Endodermal cell (in vitro differentiated cells): ENCODE results near the gene COLEC12. TPM values are rescaled to one million over a fixed set of nuclear protein-coding genes. Genes with fewer than 3 reads are reported as not detected.

Experiments
- DNase-seq: peaks from one replicate; pipeline ENCODE4 v3.0.0-alpha.2; 2017
- H3K27ac ChIP-seq: 2 replicates; pipeline ENCODE4 v1.5.1; 2013; ENCODE audit warnings: mild to moderate bottlenecking, low read depth, low read length, moderate library complexity
- H3K27me3 ChIP-seq: 2 replicates; pipeline ENCODE4 v1.6.1; 2013; ENCODE audit warnings: mild to moderate bottlenecking, low read length, moderate library complexity; ENCODE audit not compliant: insufficient read depth, control insufficient read depth, poor library complexity, severe bottlenecking
- H3K36me3 ChIP-seq: 2 replicates; pipeline ENCODE4 v1.7.0; 2013; ENCODE audit warnings: mild to moderate bottlenecking, low read length, moderate library complexity; ENCODE audit not compliant: control insufficient read depth, insufficient read depth
- H3K4me1 ChIP-seq: one replicate; pipeline ENCODE4 v1.7.0; 2013; ENCODE audit warnings: low read length; ENCODE audit not compliant: control insufficient read depth, insufficient read depth
- H3K4me3 ChIP-seq: 2 replicates; pipeline ENCODE4 v1.5.1; 2013; ENCODE audit warnings: mild to moderate bottlenecking, low read length, moderate library complexity
- H3K9ac ChIP-seq: 2 replicates; pipeline ENCODE4 v1.6.1; 2013; ENCODE audit warnings: mild to moderate bottlenecking, low read length, moderate library complexity; ENCODE audit not compliant: poor library complexity, severe bottlenecking; ENCODE audit errors: extremely low read depth
- H3K9me3 ChIP-seq: 2 replicates; pipeline ENCODE4 v1.6.1; 2013; ENCODE audit warnings: mild to moderate bottlenecking, low read length, moderate library complexity; ENCODE audit not compliant: control insufficient read depth
- H3K27ac Mint-ChIP-seq: 2 replicates; pipeline ENCODE4 v1.8.0; 2020; ENCODE audit warnings: mixed read lengths
- H3K27me3 Mint-ChIP-seq: 2 replicates; pipeline ENCODE4 v1.8.0; 2021; ENCODE audit warnings: mild to moderate bottlenecking, mixed read lengths; ENCODE audit not compliant: insufficient read depth
- H3K36me3 Mint-ChIP-seq: 2 replicates; pipeline ENCODE4 v1.8.0; 2020; ENCODE audit warnings: low read depth, mixed read lengths
- H3K4me1 Mint-ChIP-seq: 2 replicates; pipeline ENCODE4 v1.8.0; 2020; ENCODE audit warnings: mixed read lengths
- H3K4me3 Mint-ChIP-seq: 2 replicates; pipeline ENCODE4 v1.8.0; 2020; ENCODE audit warnings: mild to moderate bottlenecking, moderate library complexity, mixed read lengths
- H3K9me3 Mint-ChIP-seq: 2 replicates; pipeline ENCODE4 v1.8.0; 2020; ENCODE audit warnings: mild to moderate bottlenecking, mixed read lengths
- CTCF ChIP-seq: fragments of 200-600 bp; sonication (generic); conservative IDR thresholded peaks from 2 replicates; pipeline ENCODE4 v1.5.0; 2021; ENCODE audit warnings: antibody characterized with exemption, mild to moderate bottlenecking
- WGBS, 2 experiments: methylation state at CpG; one replicate each; pipeline versions ENCODE4 v1.1.5 to v1.1.7; 2013; ENCODE audit warnings: missing lambda C conversion rate in 2 of 2, mixed read lengths in 1 of 2; ENCODE audit not compliant: insufficient coverage in 1 of 2, insufficient read length in 1 of 2; 5-methylcytosine and 5-hydroxymethylcytosine counted together
- total RNA-seq, 2 donors: library from RNA; stranded (reverse); fragmentation: NEBNext Ultra II Directional in 1 of 2; extraction: Animal tissue kit (Norgen Biotek cat#: 25700) in 1 of 2; gene quantifications; 2 replicates in 1 of 2; 3 replicates in 1 of 2; pipeline ENCODE4 v1.2.1, GENCODE V29; 2021

COLEC12 gene
- total RNA-seq, 2 donors from 2014 or later = 123 TPM

- whole genome bisulfite sequencing, 2 experiments = 83 to 100% methylated on average over 1 to 2 of the region's 2 CpGs
- Histone ChIP-seq H3K9me3 (peaks cover 7% of the 10 kb centered on the region), H3K27me3 (no peaks in the 10 kb centered on the region), H3K4me1 (peaks cover 23% of the 10 kb centered on the region), H3K4me3 (no peak overlapping the region), H3K27ac (no peak overlapping the region), H3K36me3 (no peaks in the 10 kb centered on the region), H3K9ac (no peak overlapping the region)
- peaks cover 7% of the 10 kb centered on the region for H3K9me3 Mint-ChIP-seq
- peaks cover 2% of the 10 kb centered on the region for H3K36me3 Mint-ChIP-seq
- peaks cover 49% of the 10 kb centered on the region for H3K4me1 Mint-ChIP-seq
- H3K4me3 Mint-ChIP-seq = no peak overlapping the region
- H3K27ac Mint-ChIP-seq = no peak overlapping the region
- no peaks in the 10 kb centered on the region for H3K27me3 Mint-ChIP-seq
- no peak for TF ChIP-seq CTCF
- DNase-seq = no peak
Measured at GRCh38 chr18:303607-304006, 196.9 kb downstream of the COLEC12 start.

- WGBS, 2 experiments = 5% methylated on average over 1 of the region's 1 CpG; no CpG with 5 or more reads in 1 of the 2 experiments
- H3K4me3 ChIP-seq = peak overlapping the region; percentile 5
- DNase-seq = no peak
- no peak overlapping the region for H3K27ac Mint-ChIP-seq
- H3K36me3 ChIP-seq = no peaks in the 10 kb centered on the region
- H3K4me3 Mint-ChIP-seq = no peak overlapping the region
- peaks cover 2% of the 10 kb centered on the region for H3K36me3 Mint-ChIP-seq
- H3K4me1 ChIP-seq = peaks cover 23% of the 10 kb centered on the region
- peaks cover 8% of the 10 kb centered on the region for H3K9me3 ChIP-seq
- H3K9me3 Mint-ChIP-seq = peaks cover 7% of the 10 kb centered on the region
- no peaks in the 10 kb centered on the region for H3K27me3 Mint-ChIP-seq
- TF ChIP-seq CTCF = no peak
- no peak overlapping the region for H3K9ac ChIP-seq
- no peak overlapping the region for H3K27ac ChIP-seq
- H3K4me1 Mint-ChIP-seq = peaks cover 49% of the 10 kb centered on the region
- no peaks in the 10 kb centered on the region for H3K27me3 ChIP-seq
Measured at GRCh38 chr18:303011-303410, 197.5 kb downstream of the COLEC12 start.

GRCh38 chr18:302097-302496, 198.4 kb downstream of the COLEC12 start:
- no peak overlapping the region for H3K9ac ChIP-seq
- peaks cover 7% of the 10 kb centered on the region for H3K9me3 Mint-ChIP-seq
- H3K4me3 Mint-ChIP-seq = no peak overlapping the region
- H3K4me1 ChIP-seq = peaks cover 20% of the 10 kb centered on the region
- no peak overlapping the region for H3K27ac Mint-ChIP-seq
- no peak overlapping the region for H3K4me3 ChIP-seq
- H3K36me3 ChIP-seq = no peaks in the 10 kb centered on the region
- 94 to 100% methylated on average over 5 to 6 of the region's 7 CpGs for WGBS, 2 experiments
- H3K9me3 ChIP-seq = peaks cover 8% of the 10 kb centered on the region
- DNase-seq = no peak
- no peak for TF ChIP-seq CTCF
- peaks cover 2% of the 10 kb centered on the region for H3K36me3 Mint-ChIP-seq
- H3K27ac ChIP-seq = no peak overlapping the region
- no peaks in the 10 kb centered on the region for H3K27me3 Mint-ChIP-seq
- peaks cover 41% of the 10 kb centered on the region for H3K4me1 Mint-ChIP-seq
- H3K27me3 ChIP-seq = no peaks in the 10 kb centered on the region
